Subcutaneous adipose tissue (tissue), 4 donors: Measurements from ENCODE around the gene STT3B. TPM values are rescaled to one million over a fixed set of nuclear protein-coding genes. Genes with fewer than 3 reads are reported as not detected.

Source experiments
- total RNA-seq, 4 donors: library from RNA; depleted of rRNA; stranded (reverse); fragments of >200 nt; gene quantifications; one replicate each; pipeline ENCODE4 v1.1.0, GENCODE V29; 2016
- TF ChIP-seq, protein P1 (sequence below): fragments of 450-650 bp; IDR thresholded peaks from one replicate; pipeline ENCODE4 v1.5.1; 2016; ENCODE audit warnings: low read depth, mild to moderate bottlenecking, control low read depth, antibody characterized with exemption, moderate library complexity

STT3B gene
- total RNA-seq, 4 donors from 2014 or later: 57.6 to 128 (median 103) TPM

DNA sequence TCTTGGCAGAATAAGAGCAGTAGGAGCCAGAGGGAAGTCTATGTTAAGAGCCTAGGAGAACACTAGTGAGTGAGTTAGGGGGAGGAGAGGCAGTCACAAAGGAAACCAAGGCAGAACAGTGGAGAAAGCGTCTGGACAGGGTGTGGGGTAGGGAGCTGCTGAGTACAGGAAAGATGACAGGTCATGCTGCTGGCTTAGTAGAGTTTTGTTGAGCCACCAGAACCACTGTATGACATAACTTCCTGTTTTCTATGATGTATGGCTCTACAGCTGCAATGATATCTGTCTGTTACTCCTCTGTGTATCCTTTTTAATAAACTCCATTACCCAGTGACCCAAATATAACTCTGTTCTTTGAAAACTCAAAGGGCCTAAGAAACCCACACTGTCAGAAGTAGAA lies 10.6 kb upstream of the STT3B start:
- TF ChIP-seq, protein P1, sequence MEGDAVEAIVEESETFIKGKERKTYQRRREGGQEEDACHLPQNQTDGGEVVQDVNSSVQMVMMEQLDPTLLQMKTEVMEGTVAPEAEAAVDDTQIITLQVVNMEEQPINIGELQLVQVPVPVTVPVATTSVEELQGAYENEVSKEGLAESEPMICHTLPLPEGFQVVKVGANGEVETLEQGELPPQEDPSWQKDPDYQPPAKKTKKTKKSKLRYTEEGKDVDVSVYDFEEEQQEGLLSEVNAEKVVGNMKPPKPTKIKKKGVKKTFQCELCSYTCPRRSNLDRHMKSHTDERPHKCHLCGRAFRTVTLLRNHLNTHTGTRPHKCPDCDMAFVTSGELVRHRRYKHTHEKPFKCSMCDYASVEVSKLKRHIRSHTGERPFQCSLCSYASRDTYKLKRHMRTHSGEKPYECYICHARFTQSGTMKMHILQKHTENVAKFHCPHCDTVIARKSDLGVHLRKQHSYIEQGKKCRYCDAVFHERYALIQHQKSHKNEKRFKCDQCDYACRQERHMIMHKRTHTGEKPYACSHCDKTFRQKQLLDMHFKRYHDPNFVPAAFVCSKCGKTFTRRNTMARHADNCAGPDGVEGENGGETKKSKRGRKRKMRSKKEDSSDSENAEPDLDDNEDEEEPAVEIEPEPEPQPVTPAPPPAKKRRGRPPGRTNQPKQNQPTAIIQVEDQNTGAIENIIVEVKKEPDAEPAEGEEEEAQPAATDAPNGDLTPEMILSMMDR: no peak

DNA sequence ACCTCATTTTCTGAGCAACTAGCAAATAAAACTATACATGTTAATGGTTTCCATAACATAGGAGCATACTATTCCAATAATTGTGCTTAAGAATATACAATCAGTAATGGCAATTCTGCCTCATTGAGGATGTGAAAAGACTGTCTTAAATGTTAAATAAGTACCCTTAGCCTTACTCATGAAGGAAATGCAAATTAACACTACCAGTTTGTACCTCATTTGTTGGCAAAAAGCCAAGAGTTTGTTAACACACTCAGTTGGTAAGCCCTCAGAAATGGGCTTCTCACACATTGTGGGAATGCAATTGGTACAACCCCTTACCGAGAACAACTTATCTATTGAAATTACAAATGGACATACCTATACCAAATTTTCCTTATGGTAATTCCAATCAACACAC lies 9.2 kb upstream of the STT3B start:
- TF ChIP-seq, protein P1: no peak

DNA sequence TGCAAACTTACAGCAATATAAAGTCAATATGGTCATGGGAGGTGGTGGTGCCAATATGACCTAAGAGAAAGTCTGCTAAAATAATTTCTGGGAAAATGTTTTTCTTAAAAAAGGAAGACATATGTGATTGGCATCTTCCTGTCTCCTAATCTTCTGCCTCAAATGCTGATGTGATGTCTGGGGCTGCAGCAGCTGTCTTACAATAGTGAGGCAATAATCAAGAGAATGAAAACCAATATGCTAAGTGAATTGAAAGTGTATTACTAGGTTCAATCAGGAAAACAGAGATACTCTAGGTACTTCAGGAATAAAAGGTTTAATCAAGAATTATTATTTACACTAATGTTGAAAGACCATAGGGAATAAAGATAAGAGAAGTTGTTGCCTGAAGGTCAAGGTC lies 7.2 kb upstream of the STT3B start:
- TF ChIP-seq, protein P1: no peak

DNA sequence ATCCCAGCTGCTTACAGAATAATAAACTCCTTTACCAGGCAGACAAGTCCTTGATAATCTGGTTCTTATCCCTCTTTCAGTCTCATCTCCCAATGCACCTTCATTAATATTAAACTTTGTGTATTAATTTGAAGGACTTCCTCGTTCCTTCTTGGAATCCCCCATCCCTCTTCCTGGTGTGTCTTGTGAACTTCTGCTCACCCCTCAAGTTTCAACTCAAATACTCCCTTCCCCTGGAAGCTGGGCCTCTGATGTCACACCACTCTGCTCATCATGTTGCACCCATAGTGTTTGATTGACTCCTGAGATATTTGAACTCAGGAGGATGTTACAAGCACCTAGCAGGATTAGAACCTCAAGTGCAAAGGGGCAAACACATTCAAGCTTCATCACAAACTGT lies 3.3 kb upstream of the STT3B start:
- TF ChIP-seq, protein P1: no peak

DNA sequence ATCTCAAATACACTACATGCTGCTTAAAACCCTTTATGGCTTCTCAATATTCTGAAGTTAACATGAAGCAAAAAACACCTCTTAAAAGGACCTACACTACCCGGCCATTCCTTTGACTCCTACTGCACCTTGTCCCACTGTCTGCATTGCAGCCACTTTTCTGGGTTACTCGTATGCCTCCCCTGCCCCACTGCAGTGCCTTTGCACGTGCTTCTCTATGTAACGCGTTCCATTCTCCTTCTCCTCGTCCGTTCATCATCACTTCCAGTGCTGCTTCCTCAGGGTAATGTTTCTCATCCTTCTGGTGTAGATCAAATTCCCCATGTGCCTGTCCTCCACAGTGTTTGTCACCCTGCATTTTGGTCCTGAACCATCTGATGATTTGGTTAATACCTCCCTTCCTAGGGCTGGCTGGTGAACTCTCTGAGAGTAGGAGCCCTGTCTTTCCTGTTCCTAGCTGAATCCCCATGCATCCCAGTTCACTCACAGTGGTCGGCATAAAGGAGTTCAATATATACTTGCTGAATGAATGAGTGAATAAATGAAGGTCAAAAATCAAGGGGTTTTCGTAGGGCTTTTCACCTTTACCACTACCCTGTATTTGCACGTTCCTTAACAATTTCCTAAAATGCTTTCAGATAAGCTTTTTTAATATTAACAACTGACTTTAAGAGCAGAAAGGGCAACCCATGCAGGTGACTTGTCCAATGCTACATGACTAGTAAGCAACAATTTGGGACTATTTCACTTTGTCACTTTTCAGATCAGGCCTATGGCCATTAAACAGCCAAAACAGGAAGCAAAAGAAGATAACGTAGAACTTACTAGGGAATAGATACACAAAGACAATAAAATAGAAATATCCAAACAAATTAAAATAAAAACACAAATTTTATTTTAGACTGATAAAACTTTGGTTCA lies 2.4 kb upstream of the STT3B start:
- TF ChIP-seq, protein P1: no peak

DNA sequence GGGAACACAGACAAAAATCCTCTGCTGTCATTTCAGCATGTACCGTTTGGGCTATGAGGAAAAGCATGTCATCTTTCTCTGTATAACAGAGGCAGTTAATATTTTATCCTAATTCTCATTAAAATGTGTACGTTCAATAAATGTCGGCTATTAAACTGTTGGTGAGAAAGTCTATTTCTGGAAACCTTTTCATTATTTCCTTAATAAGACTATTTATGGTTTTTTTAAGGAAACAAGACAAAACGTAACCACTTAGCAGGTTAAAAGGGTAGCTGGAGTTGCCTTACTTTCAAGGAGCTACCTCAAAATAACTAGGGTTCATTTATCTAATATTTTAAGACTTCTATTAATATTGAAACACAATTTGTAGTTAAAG lies 1.8 kb upstream of the STT3B start:
- TF ChIP-seq, protein P1: no peak

DNA sequence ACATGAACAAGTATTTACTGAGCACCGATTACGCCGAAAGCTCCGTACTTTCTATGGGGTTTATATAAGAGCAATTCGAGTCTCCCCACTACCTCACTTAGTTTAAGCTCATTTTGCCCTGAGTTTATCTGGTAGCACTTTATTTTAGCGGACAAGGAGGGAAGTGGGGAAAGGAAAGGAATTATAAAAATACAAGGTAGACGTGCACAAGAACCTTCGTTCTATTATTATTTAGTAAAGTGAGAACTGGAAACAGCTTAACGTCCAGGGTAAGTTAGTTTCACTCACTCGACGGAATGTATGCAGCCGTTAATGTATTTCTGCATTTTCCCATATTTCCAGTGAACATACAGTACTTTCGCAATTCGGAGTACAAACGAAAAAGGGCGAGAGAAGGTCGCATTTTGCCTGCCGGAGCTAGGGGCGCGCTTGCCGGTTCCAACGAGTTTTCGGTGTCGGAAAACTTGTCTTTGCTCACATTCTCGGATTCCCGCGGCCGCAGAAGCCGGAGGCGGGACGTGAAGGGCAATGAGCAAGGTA lies 1.2 kb upstream of the STT3B start:
- TF ChIP-seq, protein P1: no peak
